ENCODE results near the gene RIPK4. TPM values are rescaled to one million over a fixed set of nuclear protein-coding genes. Genes with fewer than 3 reads are reported as not detected.
"Not testable (repeated sequence)": the region's sequence is repeated elsewhere in the genome, so short reads cannot be mapped to it uniquely, and the experiment has no call there.

The RIPK4 gene
- total and polyA plus RNA-seq, 2 experiments from 2014 or later = 0.46 to 0.54 TPM

- H3K27me3 ChIP-seq (replicated peaks; ENCODE audit: insufficient read depth) = no peaks in the 10 kb centered on the region
- TF ChIP-seq EZH2 (IDR thresholded peaks at IDR 0.05; ENCODE audit: insufficient read depth, poor library complexity, severe bottlenecking) (no peak), EZH2phosphoT487 (IDR thresholded peaks at IDR 0.05; ENCODE audit: insufficient read depth, low read depth) (no peak)
- no peaks in the 10 kb centered on the region for H3K9me2 ChIP-seq (ENCODE audit: insufficient read depth)
- H3K4me2 ChIP-seq (ENCODE audit: unreplicated experiment) = no peak overlapping the region
- 71 to 72% methylated on average over 3 of the region's 3 CpGs for WGBS, 2 experiments (ENCODE audit: low coverage in 1 of 2, low lambda C conversion rate in 2 of 2, missing lambda C conversion rate in 2 of 2)
- H4K20me1 ChIP-seq (ENCODE audit: insufficient read depth) = no peaks in the 10 kb centered on the region
- H3K9me3 ChIP-seq (ENCODE audit: low read depth) = no peaks in the 10 kb centered on the region
- peaks cover 11% of the 10 kb centered on the region; the same call in 1 of the 2 replicates for H3K36me3 ChIP-seq (ENCODE audit: low read depth)
- no peak for DNase-seq
- in situ Hi-C loops (cut with MboI) = no loop called here
- H3K9ac ChIP-seq = no peak overlapping the region
- no peaks in the 10 kb centered on the region for H3K4me1 ChIP-seq (ENCODE audit: insufficient read depth)
- no peaks in the 10 kb centered on the region for H3K79me2 ChIP-seq (ENCODE audit: insufficient read depth)
- H3K27ac ChIP-seq = no peak overlapping the region
- H3K4me3 ChIP-seq = no peak overlapping the region
- no peak overlapping the region for H2AFZ ChIP-seq
- no peaks in the 10 kb centered on the region for H3F3A ChIP-seq (ENCODE audit: insufficient read depth)
These were observed 28.9 kb upstream of the RIPK4 start for GRCh38 chr21:41795726-41796125.

GRCh38 chr21:41794600-41794999, 27.7 kb upstream of the RIPK4 start:
- Histone ChIP-seq H3K4me1 (ENCODE audit: insufficient read depth) (no peaks in the 10 kb centered on the region), H3K79me2 (ENCODE audit: insufficient read depth) (no peaks in the 10 kb centered on the region), H3F3A (ENCODE audit: insufficient read depth) (no peaks in the 10 kb centered on the region), H3K4me2 (ENCODE audit: unreplicated experiment) (no peak overlapping the region), H3K36me3 (ENCODE audit: low read depth) (0 out of 2 replicates have a peak, but pooled peaks cover 3% of the 10 kb centered on the region), H2AFZ (no peak overlapping the region), H4K20me1 (ENCODE audit: insufficient read depth) (no peaks in the 10 kb centered on the region), H3K9me3 (ENCODE audit: low read depth) (no peaks in the 10 kb centered on the region), H3K27ac (no peak overlapping the region), H3K9me2 (ENCODE audit: insufficient read depth) (no peaks in the 10 kb centered on the region), H3K4me3 (no peak overlapping the region), H3K27me3 (replicated peaks; ENCODE audit: insufficient read depth) (no peaks in the 10 kb centered on the region), H3K9ac (no peak overlapping the region)
- WGBS, 2 experiments (ENCODE audit: low coverage in 1 of 2, low lambda C conversion rate in 2 of 2, missing lambda C conversion rate in 2 of 2) = 90 to 96% methylated on average over 10 of the region's 10 CpGs
- TF ChIP-seq EZH2 (IDR thresholded peaks at IDR 0.05; ENCODE audit: insufficient read depth, poor library complexity, severe bottlenecking) (no peak), EZH2phosphoT487 (IDR thresholded peaks at IDR 0.05; ENCODE audit: insufficient read depth, low read depth) (no peak)
- no peak for DNase-seq
- in situ Hi-C loops (cut with MboI) = no loop called here

GRCh38 chr21:41792711-41793110, 25.9 kb upstream of the RIPK4 start:
- 89 to 92% methylated on average over 3 of the region's 3 CpGs for WGBS, 2 experiments (ENCODE audit: low coverage in 1 of 2, low lambda C conversion rate in 2 of 2, missing lambda C conversion rate in 2 of 2)
- Histone ChIP-seq H3K4me2 (ENCODE audit: unreplicated experiment) (no peak overlapping the region), H3K9me3 (ENCODE audit: low read depth) (no peaks in the 10 kb centered on the region), H3K27ac (no peak overlapping the region), H2AFZ (no peak overlapping the region), H3F3A (ENCODE audit: insufficient read depth) (no peaks in the 10 kb centered on the region), H3K9me2 (ENCODE audit: insufficient read depth) (no peaks in the 10 kb centered on the region), H3K79me2 (ENCODE audit: insufficient read depth) (no peaks in the 10 kb centered on the region), H3K27me3 (replicated peaks; ENCODE audit: insufficient read depth) (no peaks in the 10 kb centered on the region), H3K4me3 (no peak overlapping the region), H3K9ac (no peak overlapping the region), H3K4me1 (ENCODE audit: insufficient read depth) (no peaks in the 10 kb centered on the region), H4K20me1 (ENCODE audit: insufficient read depth) (no peaks in the 10 kb centered on the region), H3K36me3 (ENCODE audit: low read depth) (no peaks in the 10 kb centered on the region)
- no peak for TF ChIP-seq EZH2 (IDR thresholded peaks at IDR 0.05; ENCODE audit: insufficient read depth, poor library complexity, severe bottlenecking)
- TF ChIP-seq EZH2phosphoT487 (IDR thresholded peaks at IDR 0.05; ENCODE audit: insufficient read depth, low read depth) = no peak
- in situ Hi-C loops (cut with MboI) = no loop called here
- no peak for DNase-seq

- in situ Hi-C loops (cut with MboI) = no loop called here
- Histone ChIP-seq H3K9me3 (ENCODE audit: low read depth) (no peaks in the 10 kb centered on the region), H3K79me2 (ENCODE audit: insufficient read depth) (no peaks in the 10 kb centered on the region), H3K27me3 (replicated peaks; ENCODE audit: insufficient read depth) (no peaks in the 10 kb centered on the region), H4K20me1 (ENCODE audit: insufficient read depth) (no peaks in the 10 kb centered on the region), H3K9me2 (ENCODE audit: insufficient read depth) (no peaks in the 10 kb centered on the region), H3K36me3 (ENCODE audit: low read depth) (no peaks in the 10 kb centered on the region), H2AFZ (peak overlapping the region; percentile 56), H3K27ac (peak overlapping the region; percentile 83), H3K4me2 (ENCODE audit: unreplicated experiment) (peak overlapping the region; percentile 61), H3K4me3 (peak overlapping the region; percentile 31), H3K4me1 (ENCODE audit: insufficient read depth) (peaks cover 15% of the 10 kb centered on the region), H3K9ac (peak overlapping the region; percentile 74), H3F3A (ENCODE audit: insufficient read depth) (peaks cover 5% of the 10 kb centered on the region)
- DNase-seq = peak; percentile 93
- 18 to 21% methylated on average over 13 of the region's 13 CpGs for WGBS, 2 experiments (ENCODE audit: low coverage in 1 of 2, low lambda C conversion rate in 2 of 2, missing lambda C conversion rate in 2 of 2)
- TF ChIP-seq EZH2 (IDR thresholded peaks at IDR 0.05; ENCODE audit: insufficient read depth, poor library complexity, severe bottlenecking) (no peak), EZH2phosphoT487 (IDR thresholded peaks at IDR 0.05; ENCODE audit: insufficient read depth, low read depth) (no peak)
These were observed 19.7 kb upstream of the RIPK4 start for GRCh38 chr21:41786509-41786987.

GRCh38 chr21:41785262-41785661, 18.4 kb upstream of the RIPK4 start:
- in situ Hi-C loops (cut with MboI); DNase-seq; H2AFZ ChIP-seq; H3K27ac ChIP-seq; H3K9me3 ChIP-seq (ENCODE audit: low read depth); H3K9me2 ChIP-seq (ENCODE audit: insufficient read depth); H3K36me3 ChIP-seq (ENCODE audit: low read depth); H3K79me2 ChIP-seq (ENCODE audit: insufficient read depth); H3K4me3 ChIP-seq; H3K4me2 ChIP-seq (ENCODE audit: unreplicated experiment); H3K27me3 ChIP-seq (replicated peaks; ENCODE audit: insufficient read depth); H3K9ac ChIP-seq; H4K20me1 ChIP-seq (ENCODE audit: insufficient read depth); H3F3A ChIP-seq (ENCODE audit: insufficient read depth): not testable (repeated sequence)
- 87 to 92% methylated on average over 12 of the region's 12 CpGs for WGBS, 2 experiments (ENCODE audit: low coverage in 1 of 2, low lambda C conversion rate in 2 of 2, missing lambda C conversion rate in 2 of 2)
- H3K4me1 ChIP-seq (ENCODE audit: insufficient read depth) = peaks cover 15% of the 10 kb centered on the region
